Ectodermal cell (in vitro differentiated cells): Measurements from ENCODE around the gene SCAMP3.
"Not testable (repeated sequence)": the region's sequence is repeated elsewhere in the genome, so short reads cannot be mapped to it uniquely, and the experiment has no call there.

Experiments
- H3K27ac ChIP-seq: 2 replicates; pipeline ENCODE4 v1.7.0; 2013; ENCODE audit warnings: mild to moderate bottlenecking, low read depth, low read length; ENCODE audit not compliant: insufficient read depth, poor library complexity, severe bottlenecking
- H3K27me3 ChIP-seq: 2 replicates; pipeline ENCODE4 v1.7.0; 2013; ENCODE audit warnings: mild to moderate bottlenecking, low read length; ENCODE audit not compliant: insufficient read depth, control insufficient read depth, poor library complexity, severe bottlenecking
- H3K36me3 ChIP-seq: one replicate; pipeline ENCODE4 v1.7.0; 2013; ENCODE audit warnings: low read length; ENCODE audit not compliant: control insufficient read depth, insufficient read depth
- H3K4me1 ChIP-seq: one replicate; pipeline ENCODE4 v1.7.0; 2013; ENCODE audit warnings: low read length; ENCODE audit not compliant: control insufficient read depth, insufficient read depth
- H3K4me3 ChIP-seq: 2 replicates; pipeline ENCODE4 v1.7.0; 2013; ENCODE audit warnings: low read depth, low read length, control low read depth; ENCODE audit not compliant: insufficient read depth
- H3K9me3 ChIP-seq: 2 replicates; pipeline ENCODE4 v1.7.0; 2013; ENCODE audit warnings: mild to moderate bottlenecking, low read length, moderate library complexity; ENCODE audit not compliant: control insufficient read depth
- WGBS, 2 experiments: methylation state at CpG; one replicate each; pipeline ENCODE4 v1.1.7; 2013; ENCODE audit warnings: missing lambda C conversion rate in 2 of 2; 5-methylcytosine and 5-hydroxymethylcytosine counted together

The SCAMP3 gene

GRCh38 chr1:155211381-155212050 lies 50.6 kb downstream of the SCAMP3 start:
- not testable (repeated sequence) for H3K4me3 ChIP-seq, H3K27me3 ChIP-seq, H3K9me3 ChIP-seq, H3K36me3 ChIP-seq, H3K27ac ChIP-seq
- peaks cover 17% of the 10 kb centered on the region for H3K4me1 ChIP-seq
- 92 to 93% methylated on average over 13 of the region's 13 CpGs for WGBS, 2 experiments

GRCh38 chr1:155210314-155211104 lies 51.7 kb downstream of the SCAMP3 start:
- no peak overlapping the region for H3K4me3 ChIP-seq
- H3K4me1 ChIP-seq: peaks cover 23% of the 10 kb centered on the region
- H3K9me3 ChIP-seq: no peaks in the 10 kb centered on the region
- no peaks in the 10 kb centered on the region for H3K36me3 ChIP-seq
- no peak overlapping the region for H3K27ac ChIP-seq
- WGBS, 2 experiments: 84 to 90% methylated on average over 4 of the region's 4 CpGs
- H3K27me3 ChIP-seq: no peaks in the 10 kb centered on the region

GRCh38 chr1:155209312-155209721 lies 52.8 kb downstream of the SCAMP3 start:
- WGBS, 2 experiments: 5% methylated on average over 13 of the region's 13 CpGs
- H3K36me3 ChIP-seq: no peaks in the 10 kb centered on the region
- H3K4me1 ChIP-seq: peaks cover 23% of the 10 kb centered on the region
- peak overlapping the region; percentile 94 for H3K4me3 ChIP-seq
- H3K9me3 ChIP-seq: no peaks in the 10 kb centered on the region
- H3K27me3 ChIP-seq: no peaks in the 10 kb centered on the region
- H3K27ac ChIP-seq: peak overlapping the region; percentile 100

- H3K27ac ChIP-seq: peak within 1 kb of the TSS; percentile 100
- H3K27me3 ChIP-seq: no peaks in the 10 kb centered on the region
- H3K36me3 ChIP-seq: no peaks in the 10 kb centered on the region
- peaks cover 23% of the 10 kb centered on the region for H3K4me1 ChIP-seq
- H3K9me3 ChIP-seq: no peaks in the 10 kb centered on the region
- H3K4me3 ChIP-seq: peak within 1 kb of the TSS; percentile 94
- 0% methylated on average over 64 of the region's 64 CpGs for WGBS, 2 experiments
Measured at GRCh38 chr1:155208541-155209311, 53.4 kb downstream of the SCAMP3 start, which contains the start of gene MTX1. MTX1 (plus strand) TSS chr1:155208695; CDS start chr1:155208805, 110 bp downstream.

GRCh38 chr1:155207806-155208540 lies 54.2 kb downstream of the SCAMP3 start, which contains the start of gene THBS3:
THBS3 (minus strand) TSS chr1:155207897; CDS start chr1:155207876, 21 bp downstream.
- 6% methylated on average over 17 of the region's 17 CpGs for WGBS, 2 experiments
- peaks cover 23% of the 10 kb centered on the region for H3K4me1 ChIP-seq
- H3K27ac ChIP-seq: peak within 1 kb of the TSS; percentile 100
- no peaks in the 10 kb centered on the region for H3K9me3 ChIP-seq
- no peaks in the 10 kb centered on the region for H3K36me3 ChIP-seq
- peak within 1 kb of the TSS; percentile 94 for H3K4me3 ChIP-seq
- H3K27me3 ChIP-seq: no peaks in the 10 kb centered on the region

GRCh38 chr1:155206891-155207805 lies 55.0 kb downstream of the SCAMP3 start:
- H3K4me3 ChIP-seq: peak overlapping the region; percentile 94
- H3K36me3 ChIP-seq: peaks cover 8% of the 10 kb centered on the region
- peak overlapping the region; percentile 100 for H3K27ac ChIP-seq
- H3K4me1 ChIP-seq: peaks cover 23% of the 10 kb centered on the region
- 9% methylated on average over 13 of the region's 13 CpGs for WGBS, 2 experiments
- no peaks in the 10 kb centered on the region for H3K9me3 ChIP-seq
- no peaks in the 10 kb centered on the region for H3K27me3 ChIP-seq
